Camera-type eye (tissue), 1 donor: ENCODE measurements around the gene INPP5A. TPM values are rescaled to one million over a fixed set of nuclear protein-coding genes. Genes with fewer than 3 reads are reported as not detected.

ENCODE experiments used
- total RNA-seq: library from RNA; depleted of rRNA; stranded (reverse); fragments of >200 nt; gene quantifications from one replicate; pipeline ENCODE4 v1.2.3, GENCODE V29; 2014

The INPP5A gene
- total RNA-seq, result 51.6 TPM

GRCh38 chr10:132537684-132538001, at the start of gene INPP5A:
TSS of gene INPP5A (plus strand) at chr10:132537787. CDS start at chr10:132538097, 310 bp downstream.

DNA sequence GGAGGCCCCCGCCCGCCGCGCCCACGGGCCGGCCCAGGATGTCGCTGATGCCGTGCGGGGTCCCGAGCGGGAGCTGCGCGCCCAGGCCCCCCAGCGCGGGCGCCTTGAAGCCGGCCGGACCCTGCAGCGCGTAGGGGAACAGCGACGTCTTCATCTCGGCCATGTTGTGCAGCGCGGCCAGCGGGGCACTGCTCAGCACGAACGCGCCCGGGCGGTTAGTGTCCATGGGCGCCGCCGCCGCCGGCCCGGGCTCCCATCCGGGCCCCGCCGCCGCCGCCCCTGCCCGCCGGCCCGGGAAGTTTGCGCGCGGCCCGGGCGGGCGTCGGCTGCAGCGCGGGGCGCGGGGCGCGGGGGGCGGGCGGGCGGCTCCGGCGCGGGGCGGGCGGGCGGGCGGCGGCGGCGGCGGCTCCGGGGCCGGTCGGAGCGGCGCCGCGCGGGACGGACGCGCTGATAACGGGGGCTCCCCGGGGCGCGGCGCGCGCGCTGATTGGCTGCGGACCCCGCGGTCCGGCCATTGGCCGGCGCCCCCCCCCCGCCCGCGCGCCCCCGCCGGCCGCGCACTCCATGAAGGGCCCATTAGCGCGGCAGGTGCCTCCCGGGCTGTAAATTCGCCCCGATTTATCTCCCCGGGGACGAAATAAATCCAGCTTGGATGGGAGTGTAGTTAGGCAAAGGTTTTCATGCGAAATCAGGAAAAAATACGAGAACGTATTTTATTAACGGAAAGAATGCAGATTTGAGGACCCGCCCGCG, 248.3 kb downstream of the INPP5A start, which contains the start of gene NKX6-2:
Gene NKX6-2 (minus strand): TSS at position 425 of the 753 bp plus-strand sequence. CDS start 199 bp downstream, at position 226.

Other genes starting within 250 kb of the INPP5A start
- gene STK32C, start 229.8 kb upstream of the INPP5A start, total RNA-seq, result 7.9 TPM
- 20.0 TPM for gene LRRC27, start 205.6 kb upstream of the INPP5A start, total RNA-seq
- 17.3 TPM for gene PWWP2B, start 140.6 kb upstream of the INPP5A start, total RNA-seq
- not detected for gene NKX6-2, start 248.4 kb downstream of the INPP5A start, total RNA-seq